Stimulated activated CD4-positive, alpha-beta T cell treated with anti-CD3 and anti-CD28 coated beads, TNF-alpha, amount 100 ng/mL, for 4 hours (primary cell): ENCODE measurements around the gene SMIM44.

Source experiments
- DNase-seq, 3 experiments: peaks; one replicate each; pipeline ENCODE4 v3.0.0-alpha.2; 2020; ENCODE audit warnings: low read depth in 3 of 3

The SMIM44 gene

GRCh38 chr19:3434630-3435553 lies 48.3 kb downstream of the SMIM44 start:
- peak; percentile 91 to 93 (median 93) for DNase-seq

GRCh38 chr19:3433805-3434540 lies 49.3 kb downstream of the SMIM44 start:
- DNase-seq: no peak

GRCh38 chr19:3433313-3433712 lies 49.9 kb downstream of the SMIM44 start:
- no peak for DNase-seq
